Gastrocnemius medialis (tissue), 4 donors: ENCODE measurements around the gene CDH4.

Source experiments
- POLR2A ChIP-seq, 2 donors: fragments of 450-650 bp; IDR thresholded peaks; one replicate each; pipeline ENCODE4 v1.6.1; 2017; ENCODE audit warnings: antibody characterized with exemption in 2 of 2, mild to moderate bottlenecking in 2 of 2, moderate library complexity in 2 of 2
- TF ChIP-seq, protein P1 (sequence below), 5 experiments: fragments of 450-650 bp in 3 of 5; fragments of 200-600 bp in 2 of 5; sonication (generic) in 2 of 5; IDR thresholded peaks in 4 of 5; conservative IDR thresholded peaks in 1 of 5; 1 replicate in 4 of 5; 2 replicates in 1 of 5; pipeline ENCODE4 v1.5.1; 2016 to 2019; ENCODE audit warnings: antibody characterized with exemption in 5 of 5, mild to moderate bottlenecking in 3 of 5, moderate library complexity in 3 of 5

DNA sequence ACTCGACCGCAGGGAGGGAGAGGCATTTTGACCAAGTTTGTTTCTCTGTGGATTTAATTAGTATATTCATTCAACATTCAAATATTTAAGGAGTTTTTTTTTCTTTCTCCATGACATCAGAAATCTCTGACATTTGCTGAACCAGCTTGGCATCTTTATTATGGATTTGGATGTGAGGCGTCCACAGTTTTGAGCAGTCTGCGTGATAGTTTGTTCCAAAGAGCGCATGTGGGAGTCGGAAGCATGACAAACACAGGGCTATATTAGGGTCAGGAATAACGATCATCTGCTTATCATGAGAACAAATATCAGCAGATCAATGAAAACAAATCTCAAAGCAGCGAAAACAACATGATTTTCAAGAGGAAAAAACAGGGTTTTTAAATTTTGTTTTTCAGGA, 373.2 kb downstream of the CDH4 start:
- TF ChIP-seq, protein P1, sequence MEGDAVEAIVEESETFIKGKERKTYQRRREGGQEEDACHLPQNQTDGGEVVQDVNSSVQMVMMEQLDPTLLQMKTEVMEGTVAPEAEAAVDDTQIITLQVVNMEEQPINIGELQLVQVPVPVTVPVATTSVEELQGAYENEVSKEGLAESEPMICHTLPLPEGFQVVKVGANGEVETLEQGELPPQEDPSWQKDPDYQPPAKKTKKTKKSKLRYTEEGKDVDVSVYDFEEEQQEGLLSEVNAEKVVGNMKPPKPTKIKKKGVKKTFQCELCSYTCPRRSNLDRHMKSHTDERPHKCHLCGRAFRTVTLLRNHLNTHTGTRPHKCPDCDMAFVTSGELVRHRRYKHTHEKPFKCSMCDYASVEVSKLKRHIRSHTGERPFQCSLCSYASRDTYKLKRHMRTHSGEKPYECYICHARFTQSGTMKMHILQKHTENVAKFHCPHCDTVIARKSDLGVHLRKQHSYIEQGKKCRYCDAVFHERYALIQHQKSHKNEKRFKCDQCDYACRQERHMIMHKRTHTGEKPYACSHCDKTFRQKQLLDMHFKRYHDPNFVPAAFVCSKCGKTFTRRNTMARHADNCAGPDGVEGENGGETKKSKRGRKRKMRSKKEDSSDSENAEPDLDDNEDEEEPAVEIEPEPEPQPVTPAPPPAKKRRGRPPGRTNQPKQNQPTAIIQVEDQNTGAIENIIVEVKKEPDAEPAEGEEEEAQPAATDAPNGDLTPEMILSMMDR (IDR thresholded peaks at IDR 0.05 in 4 of 5, conservative IDR thresholded peaks at IDR 0.05 in 1 of 5): no peak
- TF ChIP-seq POLR2A (IDR thresholded peaks at IDR 0.05): no peak
